Esophagus muscularis mucosa (tissue), 3 donors: ENCODE measurements around the gene MFN2.

Source experiments
- CTCF ChIP-seq, 3 experiments: fragments of 200-600 bp in 2 of 3; fragments of 450-650 bp in 1 of 3; sonication (generic) in 2 of 3; IDR thresholded peaks; one replicate each; pipeline ENCODE4 v1.5.1; 2017 to 2019; ENCODE audit warnings: antibody characterized with exemption in 3 of 3, mild to moderate bottlenecking in 2 of 3, moderate library complexity in 1 of 3
- POLR2A ChIP-seq: fragments of 450-650 bp; IDR thresholded peaks from one replicate; pipeline ENCODE4 v1.6.1; 2017; ENCODE audit warnings: antibody characterized with exemption, moderate library complexity, mild to moderate bottlenecking, low read depth

DNA sequence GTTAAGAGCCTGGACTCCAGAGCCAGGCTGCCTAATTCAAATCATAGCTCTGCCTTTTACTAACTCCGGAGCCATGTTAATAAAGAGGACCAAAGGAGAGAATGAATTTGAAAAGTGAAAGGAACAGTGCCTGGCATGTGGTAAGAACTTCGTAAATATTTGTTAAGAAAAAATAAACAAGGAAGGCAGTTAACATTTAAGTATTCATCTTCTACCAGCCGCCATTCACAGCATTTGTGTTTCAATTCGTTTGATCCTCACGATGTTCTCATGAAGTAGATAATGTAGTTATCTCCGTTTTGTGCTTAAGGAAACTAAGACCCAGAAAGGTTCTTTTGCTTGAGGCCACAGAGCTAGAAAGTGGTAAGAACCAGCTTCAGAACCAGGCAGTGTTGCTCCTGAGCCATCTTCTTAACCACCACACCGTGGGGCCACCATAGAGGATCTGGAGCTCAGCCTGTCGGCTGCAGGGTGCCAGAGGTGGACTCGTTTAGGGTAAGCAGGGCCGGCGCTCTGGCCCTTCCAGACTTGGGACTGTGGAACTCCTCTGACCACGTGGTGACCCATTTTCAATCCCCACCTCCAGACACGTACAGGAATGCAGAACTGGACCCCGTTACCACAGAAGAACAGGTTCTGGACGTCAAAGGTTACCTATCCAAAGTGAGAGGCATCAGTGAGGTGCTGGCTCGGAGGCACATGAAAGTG is 11.9 kb downstream of the MFN2 start:
- no peak for TF ChIP-seq CTCF (IDR thresholded peaks at IDR 0.05)
- TF ChIP-seq POLR2A, result no peak
